CD4-positive, alpha-beta T cell treated with Interleukin-10 for 1 hour (primary cell): ENCODE data around the gene SIAH2.

ENCODE experiments used
- DNase-seq: peaks from one replicate; pipeline ENCODE4 v3.0.0-alpha.2; 2020

The SIAH2 gene

GRCh38 chr3:150773616-150774192 lies 10.7 kb upstream of the SIAH2 start:
- DNase-seq: no peak

DNA sequence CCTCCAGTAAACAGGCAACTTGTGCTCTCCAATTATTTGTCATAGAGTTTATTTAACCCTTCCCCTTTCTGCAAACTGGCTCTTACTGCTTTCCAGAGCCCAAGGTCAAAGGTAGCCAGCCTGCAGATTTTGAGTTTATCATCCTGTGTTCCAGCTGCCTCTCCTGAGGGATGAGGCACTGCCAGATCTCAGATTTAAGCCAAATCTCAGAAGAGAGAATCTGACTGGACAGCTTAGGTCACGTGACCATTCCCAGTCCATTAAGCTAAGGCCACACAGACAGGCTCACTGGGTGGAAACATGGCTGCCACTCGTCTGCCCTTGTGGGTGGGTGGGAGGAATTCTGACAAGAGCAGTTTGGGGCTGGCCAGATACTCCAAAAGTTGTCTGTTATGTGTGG lies 8.6 kb upstream of the SIAH2 start:
- DNase-seq: no peak

GRCh38 chr3:150770681-150771080 lies 7.7 kb upstream of the SIAH2 start:
- DNase-seq: no peak

GRCh38 chr3:150766742-150767141 lies 3.8 kb upstream of the SIAH2 start:
- no peak for DNase-seq

- DNase-seq: no peak
Measured at GRCh38 chr3:150765949-150766720, 3.2 kb upstream of the SIAH2 start.

GRCh38 chr3:150764967-150765366 lies 2.0 kb upstream of the SIAH2 start:
- DNase-seq: no peak

GRCh38 chr3:150764566-150764965 lies 1.6 kb upstream of the SIAH2 start:
- no peak for DNase-seq

DNA sequence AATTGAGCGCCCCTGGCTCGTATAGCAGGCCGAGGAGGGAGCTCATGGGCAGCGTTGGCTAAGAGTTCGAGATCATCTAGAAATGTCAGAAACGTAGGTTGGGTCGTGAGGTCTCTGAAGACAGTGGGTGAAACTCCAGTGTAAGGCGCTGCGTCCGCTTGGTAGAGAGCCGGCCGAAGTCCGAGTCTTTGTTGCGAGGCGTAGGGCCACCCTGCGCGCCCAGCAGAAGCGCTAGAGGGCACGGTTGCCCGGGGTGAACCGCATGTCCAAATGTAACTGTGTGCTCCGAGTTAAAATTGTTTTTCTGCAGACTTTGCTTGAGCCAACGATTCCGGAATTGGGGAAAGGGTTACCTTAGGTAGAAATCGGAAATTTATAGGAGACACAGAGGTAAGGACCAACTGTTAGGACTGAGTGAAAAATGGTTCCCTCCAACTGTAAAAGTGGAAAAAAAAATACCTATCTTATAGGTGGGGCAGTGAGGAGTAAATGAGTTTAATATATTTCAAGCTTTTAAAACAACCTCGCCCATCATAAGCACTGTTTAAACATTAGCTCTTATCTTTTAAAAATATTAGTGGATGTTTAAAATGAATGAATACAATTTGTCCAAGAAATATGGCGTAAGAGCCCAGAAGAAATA lies 993 bp upstream of the SIAH2 start:
- DNase-seq: peak; percentile 60

DNA sequence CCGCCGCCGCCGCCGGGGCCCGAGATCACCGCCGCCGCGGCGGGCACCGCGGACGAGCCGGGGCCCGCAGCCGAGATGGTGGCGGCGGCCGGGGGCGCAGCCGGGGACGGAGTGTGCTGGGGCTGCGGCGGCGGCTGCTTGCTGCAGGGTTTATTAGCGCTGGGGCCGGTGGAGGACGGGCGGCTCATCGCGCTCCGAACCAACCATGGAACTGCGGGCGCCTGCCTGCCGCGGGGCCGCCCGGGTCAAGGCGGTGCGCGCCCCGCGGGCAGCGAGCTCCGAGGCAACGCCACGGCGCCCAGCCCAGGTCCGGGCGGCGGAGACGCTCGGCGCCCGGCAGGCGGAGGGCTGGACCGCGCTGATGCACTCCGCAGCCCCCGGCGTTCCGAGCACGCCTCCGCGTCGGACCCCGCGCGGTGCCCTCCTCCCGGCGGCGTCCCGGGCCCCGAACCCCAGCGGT lies 277 bp downstream of the SIAH2 start:
- no peak for DNase-seq

- peak; percentile 38 for DNase-seq
Measured at GRCh38 chr3:150761831-150762661, 923 bp downstream of the SIAH2 start.

- peak; percentile 59 for DNase-seq
Measured at GRCh38 chr3:150760431-150761200, 2.4 kb downstream of the SIAH2 start.

- DNase-seq: no peak
Measured at GRCh38 chr3:150759947-150760346, 3.0 kb downstream of the SIAH2 start.

GRCh38 chr3:150759319-150759718 lies 3.6 kb downstream of the SIAH2 start:
- DNase-seq: no peak

- DNase-seq: no peak
Measured at GRCh38 chr3:150757768-150758167, 5.2 kb downstream of the SIAH2 start.

GRCh38 chr3:150757364-150757763 lies 5.6 kb downstream of the SIAH2 start:
- no peak for DNase-seq

- DNase-seq: no peak
Measured at GRCh38 chr3:150756491-150757059, 6.4 kb downstream of the SIAH2 start.

- no peak for DNase-seq
Measured at GRCh38 chr3:150755902-150756301, 7.1 kb downstream of the SIAH2 start.

GRCh38 chr3:150754896-150755295 lies 8.1 kb downstream of the SIAH2 start:
- no peak for DNase-seq

- no peak for DNase-seq
Measured at GRCh38 chr3:150751781-150752263, 11.1 kb downstream of the SIAH2 start.

- DNase-seq: no peak
Measured at GRCh38 chr3:150749255-150749654, 13.7 kb downstream of the SIAH2 start.

- DNase-seq: no peak
Measured at GRCh38 chr3:150748684-150749047, 14.3 kb downstream of the SIAH2 start.
